Measurements from ENCODE around the gene SMARCB1. TPM values are rescaled to one million over a fixed set of nuclear protein-coding genes. Genes with fewer than 3 reads are reported as not detected.

Gene SMARCB1
- total RNA-seq, 2 donors from 2014 or later, result 136 to 148 TPM

DNA sequence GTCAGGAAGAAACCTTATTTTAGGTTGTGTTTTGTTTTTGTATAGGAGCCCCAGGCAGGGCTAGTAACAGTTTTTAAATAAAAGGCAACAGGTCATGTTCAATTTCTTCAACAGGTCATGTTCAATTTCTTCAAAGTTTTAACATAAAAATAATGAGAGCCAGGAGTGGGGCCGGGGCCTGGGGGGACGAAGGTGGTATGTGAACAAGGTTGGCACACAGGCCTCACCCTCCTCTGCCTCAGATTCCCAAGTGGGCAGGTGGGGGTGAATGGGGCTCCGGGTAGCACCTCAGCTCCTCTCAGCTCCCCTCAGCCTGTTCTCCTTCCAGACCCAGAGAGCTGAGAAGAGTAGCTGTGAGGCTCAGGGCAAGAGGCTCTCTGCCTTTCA lies 47.6 kb downstream of the SMARCB1 start:
- TF ChIP-seq, protein P1, sequence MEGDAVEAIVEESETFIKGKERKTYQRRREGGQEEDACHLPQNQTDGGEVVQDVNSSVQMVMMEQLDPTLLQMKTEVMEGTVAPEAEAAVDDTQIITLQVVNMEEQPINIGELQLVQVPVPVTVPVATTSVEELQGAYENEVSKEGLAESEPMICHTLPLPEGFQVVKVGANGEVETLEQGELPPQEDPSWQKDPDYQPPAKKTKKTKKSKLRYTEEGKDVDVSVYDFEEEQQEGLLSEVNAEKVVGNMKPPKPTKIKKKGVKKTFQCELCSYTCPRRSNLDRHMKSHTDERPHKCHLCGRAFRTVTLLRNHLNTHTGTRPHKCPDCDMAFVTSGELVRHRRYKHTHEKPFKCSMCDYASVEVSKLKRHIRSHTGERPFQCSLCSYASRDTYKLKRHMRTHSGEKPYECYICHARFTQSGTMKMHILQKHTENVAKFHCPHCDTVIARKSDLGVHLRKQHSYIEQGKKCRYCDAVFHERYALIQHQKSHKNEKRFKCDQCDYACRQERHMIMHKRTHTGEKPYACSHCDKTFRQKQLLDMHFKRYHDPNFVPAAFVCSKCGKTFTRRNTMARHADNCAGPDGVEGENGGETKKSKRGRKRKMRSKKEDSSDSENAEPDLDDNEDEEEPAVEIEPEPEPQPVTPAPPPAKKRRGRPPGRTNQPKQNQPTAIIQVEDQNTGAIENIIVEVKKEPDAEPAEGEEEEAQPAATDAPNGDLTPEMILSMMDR (conservative IDR thresholded peaks at IDR 0.05), result no peak
- peaks cover 33% of the 10 kb centered on the region for H3K36me3 Mint-ChIP-seq (ENCODE audit: low read depth)
- H3K9me3 Mint-ChIP-seq, result no peaks in the 10 kb centered on the region
- Histone ChIP-seq H3K9ac (ENCODE audit: extremely low read depth, low read length, poor library complexity, severe bottlenecking) (no peak overlapping the region), H3K27me3 (ENCODE audit: control insufficient read depth, insufficient read depth, low read length, poor library complexity, severe bottlenecking) (no peaks in the 10 kb centered on the region), H3K4me1 (ENCODE audit: control insufficient read depth, insufficient read depth, low read length) (no peaks in the 10 kb centered on the region), H3K4me3 (ENCODE audit: low read length) (no peak overlapping the region), H3K27ac (ENCODE audit: low read depth, low read length) (no peak overlapping the region), H3K36me3 (ENCODE audit: control insufficient read depth, insufficient read depth, low read length) (peaks cover 47% of the 10 kb centered on the region), H3K9me3 (ENCODE audit: control insufficient read depth, low read length) (no peaks in the 10 kb centered on the region)
- peaks cover 5% of the 10 kb centered on the region for H3K27me3 Mint-ChIP-seq (ENCODE audit: insufficient read depth)
- H3K27ac Mint-ChIP-seq, result no peak overlapping the region
- H3K4me1 Mint-ChIP-seq, result peaks cover 7% of the 10 kb centered on the region
- no peak for DNase-seq
- 100% methylated on average over 1 of the region's 3 CpGs; no CpG with 5 or more reads in 1 of the 2 experiments for WGBS, 2 experiments (ENCODE audit: insufficient coverage in 1 of 2, insufficient read length in 1 of 2)
- H3K4me3 Mint-ChIP-seq, result no peak overlapping the region

DNA sequence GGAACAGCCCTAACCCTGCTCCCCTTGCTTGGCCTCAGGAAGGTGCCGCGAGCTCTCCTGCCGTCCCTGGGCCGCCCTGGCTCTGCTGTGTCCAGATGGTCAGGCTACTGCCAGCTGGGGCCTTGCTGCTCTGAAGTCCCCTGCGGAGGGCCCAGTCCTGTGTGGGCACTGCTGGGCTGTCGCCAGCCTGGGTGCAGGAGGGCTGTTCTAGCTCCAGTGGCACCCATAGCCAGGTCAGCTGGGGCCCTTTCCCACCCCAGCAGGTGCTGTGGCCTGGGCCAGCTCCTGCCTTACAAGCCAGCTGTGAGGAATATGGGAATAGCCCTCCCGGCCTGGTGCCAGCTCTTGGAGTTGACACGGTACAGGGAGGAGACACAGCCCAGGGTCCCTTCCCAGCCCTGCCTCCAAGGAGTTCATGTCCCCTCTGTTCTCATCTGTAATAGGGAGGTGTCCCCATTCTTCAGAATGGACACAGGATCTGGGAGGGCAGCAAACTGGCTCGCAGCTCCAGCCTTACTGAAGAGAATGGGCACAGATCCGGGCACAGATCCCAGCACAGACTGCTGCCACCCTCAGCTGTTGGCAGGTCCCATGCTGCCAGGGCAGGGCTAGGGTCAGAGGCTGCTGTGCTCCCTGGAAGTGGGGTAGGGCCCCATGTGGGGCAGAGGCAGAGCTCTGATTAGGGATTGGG lies 48.2 kb downstream of the SMARCB1 start:
- H3K9me3 ChIP-seq (ENCODE audit: control insufficient read depth, low read length), result no peaks in the 10 kb centered on the region
- no peaks in the 10 kb centered on the region for H3K27me3 ChIP-seq (ENCODE audit: control insufficient read depth, insufficient read depth, low read length, poor library complexity, severe bottlenecking)
- H3K4me1 ChIP-seq (ENCODE audit: control insufficient read depth, insufficient read depth, low read length), result no peaks in the 10 kb centered on the region
- no peak overlapping the region for H3K27ac ChIP-seq (ENCODE audit: low read depth, low read length)
- Mint-ChIP-seq H3K4me1 (peaks cover 7% of the 10 kb centered on the region), H3K27me3 (ENCODE audit: insufficient read depth) (peaks cover 9% of the 10 kb centered on the region), H3K9me3 (no peaks in the 10 kb centered on the region), H3K4me3 (no peak overlapping the region), H3K27ac (no peak overlapping the region), H3K36me3 (ENCODE audit: low read depth) (peaks cover 28% of the 10 kb centered on the region)
- WGBS, 2 experiments (ENCODE audit: insufficient coverage in 1 of 2, insufficient read length in 1 of 2), result 91 to 100% methylated on average over 6 to 10 of the region's 10 CpGs
- TF ChIP-seq, protein P1 (conservative IDR thresholded peaks at IDR 0.05), result no peak
- no peak overlapping the region for H3K9ac ChIP-seq (ENCODE audit: extremely low read depth, low read length, poor library complexity, severe bottlenecking)
- H3K36me3 ChIP-seq (ENCODE audit: control insufficient read depth, insufficient read depth, low read length), result peaks cover 42% of the 10 kb centered on the region
- no peak for DNase-seq
- no peak overlapping the region for H3K4me3 ChIP-seq (ENCODE audit: low read length)

DNA sequence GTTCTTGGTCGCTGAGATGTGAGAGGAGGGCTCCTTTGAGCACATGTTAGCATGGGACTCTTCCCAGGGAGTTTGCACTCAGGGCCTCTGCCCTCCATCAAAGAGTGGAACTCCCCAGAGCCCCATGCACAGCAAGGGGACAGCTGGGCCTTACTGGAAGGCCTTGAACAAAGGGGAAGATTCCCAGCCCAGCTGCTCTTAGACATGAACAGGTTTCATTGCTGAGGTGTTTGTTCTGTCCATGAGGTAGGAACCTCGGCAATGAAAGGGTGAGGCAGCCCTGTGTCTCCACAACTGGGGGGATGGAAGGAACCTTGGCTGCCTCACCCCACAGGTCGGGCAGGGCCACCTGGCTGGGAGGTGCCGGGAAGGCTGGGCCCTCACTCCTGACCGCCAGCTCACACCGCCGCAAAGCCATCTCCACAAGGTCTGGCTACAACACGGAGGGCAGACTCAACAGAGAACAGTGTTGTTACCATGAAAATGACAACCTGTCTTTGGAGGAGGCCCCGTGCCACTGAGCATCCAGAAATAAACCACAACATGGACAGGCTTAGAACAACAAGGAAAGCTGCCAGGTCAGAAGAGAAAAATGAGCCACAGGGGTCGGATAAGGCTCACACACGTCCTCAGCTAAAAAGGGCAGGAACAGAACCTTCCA lies 48.8 kb downstream of the SMARCB1 start:
- H3K36me3 Mint-ChIP-seq (ENCODE audit: low read depth), result peaks cover 21% of the 10 kb centered on the region
- no peak for DNase-seq
- peaks cover 7% of the 10 kb centered on the region for H3K4me1 Mint-ChIP-seq
- Histone ChIP-seq H3K27me3 (ENCODE audit: control insufficient read depth, insufficient read depth, low read length, poor library complexity, severe bottlenecking) (no peaks in the 10 kb centered on the region), H3K27ac (ENCODE audit: low read depth, low read length) (no peak overlapping the region), H3K9ac (ENCODE audit: extremely low read depth, low read length, poor library complexity, severe bottlenecking) (no peak overlapping the region), H3K4me3 (ENCODE audit: low read length) (no peak overlapping the region), H3K36me3 (ENCODE audit: control insufficient read depth, insufficient read depth, low read length) (peaks cover 36% of the 10 kb centered on the region), H3K9me3 (ENCODE audit: control insufficient read depth, low read length) (no peaks in the 10 kb centered on the region), H3K4me1 (ENCODE audit: control insufficient read depth, insufficient read depth, low read length) (no peaks in the 10 kb centered on the region)
- no peak overlapping the region for H3K4me3 Mint-ChIP-seq
- no peaks in the 10 kb centered on the region for H3K9me3 Mint-ChIP-seq
- no peak overlapping the region for H3K27ac Mint-ChIP-seq
- TF ChIP-seq, protein P1 (conservative IDR thresholded peaks at IDR 0.05), result no peak
- H3K27me3 Mint-ChIP-seq (ENCODE audit: insufficient read depth), result peaks cover 16% of the 10 kb centered on the region
- 82 to 83% methylated on average over 8 to 11 of the region's 11 CpGs for WGBS, 2 experiments (ENCODE audit: insufficient coverage in 1 of 2, insufficient read length in 1 of 2)

All from endodermal cell (in vitro differentiated cells).